Mesendoderm (in vitro differentiated cells): Measurements from ENCODE around the gene PTPRG.

Experiments
- DNase-seq: peaks from one replicate; pipeline ENCODE4 v3.0.0; 2013
- H2AK5ac ChIP-seq: 2 replicates; pipeline ENCODE4 v1.6.1; 2013; ENCODE audit warnings: low read length, inconsistent platforms
- H2BK120ac ChIP-seq: 2 replicates; pipeline ENCODE4 v1.6.1; 2013; ENCODE audit warnings: low read depth, mild to moderate bottlenecking, low read length, moderate library complexity, mixed read lengths
- H2BK15ac ChIP-seq: replicated peaks from 2 replicates; pipeline ENCODE4 v1.6.1; 2013; ENCODE audit warnings: low read depth, mild to moderate bottlenecking, moderate library complexity
- H2BK5ac ChIP-seq: 2 replicates; pipeline ENCODE4 v1.6.1; 2013; ENCODE audit warnings: low read length, inconsistent platforms
- H3K18ac ChIP-seq: 2 replicates; pipeline ENCODE4 v1.6.1; 2013; ENCODE audit warnings: mild to moderate bottlenecking, low read length, mixed read lengths
- H3K23ac ChIP-seq: one replicate; pipeline ENCODE4 v1.6.1; 2013; ENCODE audit warnings: low read length
- H3K27ac ChIP-seq: 2 replicates; pipeline ENCODE4 v1.5.1; 2013; ENCODE audit warnings: low read depth, mild to moderate bottlenecking, inconsistent platforms, low read length, moderate library complexity
- H3K27me3 ChIP-seq: 2 replicates; pipeline ENCODE4 v1.6.1; 2013; ENCODE audit warnings: low read length, control low read depth, mild to moderate bottlenecking, inconsistent platforms; ENCODE audit not compliant: insufficient read depth, poor library complexity
- H3K36me3 ChIP-seq: 2 replicates; pipeline ENCODE4 v1.6.1; 2013; ENCODE audit warnings: low read length, inconsistent platforms; ENCODE audit not compliant: control insufficient read depth, insufficient read depth
- H3K4ac ChIP-seq: one replicate; pipeline ENCODE4 v1.6.1; 2013; ENCODE audit warnings: low read depth, mild to moderate bottlenecking, low read length, moderate library complexity
- H3K4me1 ChIP-seq: 2 replicates; pipeline ENCODE4 v1.6.1; 2013; ENCODE audit warnings: low read depth, low read length, inconsistent platforms; ENCODE audit not compliant: control insufficient read depth
- H3K4me2 ChIP-seq: 2 replicates; pipeline ENCODE4 v1.6.1; 2013; ENCODE audit warnings: low read length
- H3K4me3 ChIP-seq: 2 replicates; pipeline ENCODE4 v1.5.1; 2013; ENCODE audit warnings: mild to moderate bottlenecking, low read length
- H3K56ac ChIP-seq: one replicate; pipeline ENCODE4 v1.6.1; 2013; ENCODE audit warnings: low read length
- H3K79me1 ChIP-seq: 2 replicates; pipeline ENCODE4 v1.6.1; 2013; ENCODE audit warnings: low read length, inconsistent platforms
- H3K79me2 ChIP-seq: 2 replicates; pipeline ENCODE4 v1.6.1; 2013; ENCODE audit warnings: mild to moderate bottlenecking, low read length; ENCODE audit not compliant: control insufficient read depth, insufficient read depth
- H3K9ac ChIP-seq: 2 replicates; pipeline ENCODE4 v1.6.1; 2013; ENCODE audit warnings: low read length, inconsistent platforms
- H4K5ac ChIP-seq: one replicate; pipeline ENCODE4 v1.6.1; 2013; ENCODE audit warnings: low read length
- H4K8ac ChIP-seq: one replicate; pipeline ENCODE4 v1.6.1; 2013; ENCODE audit warnings: low read depth, mild to moderate bottlenecking, control low read depth, low read length, moderate library complexity
- WGBS: extraction: QIAGEN DNeasy Blood & Tissue Kit; methylation state at CpG from one replicate; pipeline ENCODE4 v1.1.7; 2013; ENCODE audit warnings: low lambda C conversion rate, missing lambda C conversion rate; ENCODE audit not compliant: insufficient coverage; ENCODE audit errors: extremely low coverage; 5-methylcytosine and 5-hydroxymethylcytosine counted together

The PTPRG gene

GRCh38 chr3:62228467-62228866 lies 667.1 kb downstream of the PTPRG start:
- Histone ChIP-seq H2BK15ac (no peak overlapping the region), H2AK5ac (no peak overlapping the region), H3K36me3 (peaks cover 4% of the 10 kb centered on the region), H3K4me2 (no peak overlapping the region), H3K79me2 (no peaks in the 10 kb centered on the region), H3K79me1 (peaks cover 2% of the 10 kb centered on the region), H3K56ac (no peak overlapping the region), H2BK5ac (no peak overlapping the region), H2BK120ac (no peak overlapping the region), H3K9ac (no peak overlapping the region), H3K27me3 (no peaks in the 10 kb centered on the region), H3K18ac (no peak overlapping the region), H3K27ac (no peak overlapping the region), H4K8ac (no peak overlapping the region), H3K4me3 (no peak overlapping the region), H4K5ac (no peak overlapping the region), H3K4me1 (no peaks in the 10 kb centered on the region), H3K23ac (no peak overlapping the region), H3K4ac (no peak overlapping the region)
- no CpG with 5 or more reads among the region's 3 CpGs for WGBS
- no peak for DNase-seq

- peak; percentile 59 for DNase-seq
- Histone ChIP-seq H3K4ac (no peak overlapping the region), H3K18ac (no peak overlapping the region)
Measured at GRCh38 chr3:62229211-62229610, 667.8 kb downstream of the PTPRG start.

GRCh38 chr3:62229908-62230307 lies 668.5 kb downstream of the PTPRG start:
- WGBS: no CpG with 5 or more reads among the region's 1 CpG
- H3K27ac ChIP-seq: no peak overlapping the region
- peak; percentile 56 for DNase-seq
- H3K4me2 ChIP-seq: no peak overlapping the region
- no peaks in the 10 kb centered on the region for H3K79me2 ChIP-seq
- H3K23ac ChIP-seq: no peak overlapping the region
- H3K36me3 ChIP-seq: peaks cover 4% of the 10 kb centered on the region
- no peak overlapping the region for H3K9ac ChIP-seq
- H3K4me1 ChIP-seq: no peaks in the 10 kb centered on the region
- no peak overlapping the region for H3K18ac ChIP-seq
- H2BK5ac ChIP-seq: no peak overlapping the region
- H3K79me1 ChIP-seq: peaks cover 2% of the 10 kb centered on the region
- H3K27me3 ChIP-seq: no peaks in the 10 kb centered on the region
- no peak overlapping the region for H4K8ac ChIP-seq
- no peak overlapping the region for H3K56ac ChIP-seq
- no peak overlapping the region for H4K5ac ChIP-seq
- H2BK15ac ChIP-seq: no peak overlapping the region
- H3K4ac ChIP-seq: no peak overlapping the region
- no peak overlapping the region for H3K4me3 ChIP-seq
- no peak overlapping the region for H2BK120ac ChIP-seq
- H2AK5ac ChIP-seq: no peak overlapping the region

More at GRCh38 chr3:62229211-62229610, 667.8 kb downstream of the PTPRG start:
- WGBS: no CpG with 5 or more reads among the region's 5 CpGs
- Histone ChIP-seq H3K27me3 (no peaks in the 10 kb centered on the region), H4K5ac (no peak overlapping the region), H2BK15ac (no peak overlapping the region), H3K79me1 (peaks cover 2% of the 10 kb centered on the region), H3K4me2 (no peak overlapping the region), H3K23ac (no peak overlapping the region), H3K79me2 (no peaks in the 10 kb centered on the region), H2BK120ac (no peak overlapping the region), H4K8ac (no peak overlapping the region), H3K36me3 (peaks cover 4% of the 10 kb centered on the region), H3K56ac (no peak overlapping the region), H3K4me1 (no peaks in the 10 kb centered on the region), H3K27ac (no peak overlapping the region), H3K9ac (no peak overlapping the region), H3K4me3 (no peak overlapping the region), H2AK5ac (no peak overlapping the region), H2BK5ac (no peak overlapping the region)

GRCh38 chr3:62233065-62233464 lies 671.7 kb downstream of the PTPRG start:
- H3K4ac ChIP-seq: no peak overlapping the region
- no peak overlapping the region for H3K56ac ChIP-seq
- H3K4me1 ChIP-seq: no peaks in the 10 kb centered on the region
- H3K4me3 ChIP-seq: no peak overlapping the region
- no CpG with 5 or more reads among the region's 6 CpGs for WGBS
- DNase-seq: peak; percentile 65
- H3K9ac ChIP-seq: no peak overlapping the region
- no peak overlapping the region for H3K18ac ChIP-seq
- H4K8ac ChIP-seq: no peak overlapping the region
- peaks cover 4% of the 10 kb centered on the region for H3K79me1 ChIP-seq
- H3K4me2 ChIP-seq: no peak overlapping the region
- no peaks in the 10 kb centered on the region for H3K79me2 ChIP-seq
- no peak overlapping the region for H2BK15ac ChIP-seq
- H3K23ac ChIP-seq: no peak overlapping the region
- H2BK120ac ChIP-seq: no peak overlapping the region
- no peaks in the 10 kb centered on the region for H3K27me3 ChIP-seq
- H3K27ac ChIP-seq: no peak overlapping the region
- H2AK5ac ChIP-seq: no peak overlapping the region
- H2BK5ac ChIP-seq: no peak overlapping the region
- no peak overlapping the region for H4K5ac ChIP-seq
- H3K36me3 ChIP-seq: no peaks in the 10 kb centered on the region

GRCh38 chr3:62236016-62236415 lies 674.6 kb downstream of the PTPRG start:
- Histone ChIP-seq H3K4me3 (no peak overlapping the region), H3K36me3 (no peaks in the 10 kb centered on the region), H3K79me2 (no peaks in the 10 kb centered on the region), H3K79me1 (peaks cover 4% of the 10 kb centered on the region), H2BK5ac (no peak overlapping the region), H3K27me3 (no peaks in the 10 kb centered on the region), H3K4me1 (no peaks in the 10 kb centered on the region), H3K4me2 (no peak overlapping the region), H3K18ac (no peak overlapping the region), H4K8ac (no peak overlapping the region), H2BK15ac (no peak overlapping the region), H3K27ac (no peak overlapping the region), H3K4ac (no peak overlapping the region), H2BK120ac (no peak overlapping the region), H4K5ac (no peak overlapping the region), H3K23ac (no peak overlapping the region), H3K9ac (no peak overlapping the region), H2AK5ac (no peak overlapping the region), H3K56ac (no peak overlapping the region)
- DNase-seq: no peak
- no CpG with 5 or more reads among the region's 4 CpGs for WGBS

GRCh38 chr3:62237286-62237948 lies 676.0 kb downstream of the PTPRG start:
- H4K8ac ChIP-seq: no peak overlapping the region
- H3K4me1 ChIP-seq: peaks cover 2% of the 10 kb centered on the region
- H3K9ac ChIP-seq: no peak overlapping the region
- no peak overlapping the region for H3K4me3 ChIP-seq
- H3K27ac ChIP-seq: no peak overlapping the region
- no peak overlapping the region for H3K18ac ChIP-seq
- no peaks in the 10 kb centered on the region for H3K79me2 ChIP-seq
- H2AK5ac ChIP-seq: no peak overlapping the region
- H4K5ac ChIP-seq: no peak overlapping the region
- H3K27me3 ChIP-seq: no peaks in the 10 kb centered on the region
- no peak for DNase-seq
- H3K79me1 ChIP-seq: peaks cover 4% of the 10 kb centered on the region
- no peak overlapping the region for H2BK15ac ChIP-seq
- H3K36me3 ChIP-seq: no peaks in the 10 kb centered on the region
- H3K4me2 ChIP-seq: no peak overlapping the region
- H3K23ac ChIP-seq: no peak overlapping the region
- no peak overlapping the region for H3K56ac ChIP-seq
- no peak overlapping the region for H3K4ac ChIP-seq
- H2BK5ac ChIP-seq: no peak overlapping the region
- WGBS: no CpG with 5 or more reads among the region's 5 CpGs
- H2BK120ac ChIP-seq: no peak overlapping the region
